K562 (cell line): ENCODE measurements around the gene CAPN13.

Source experiments
- BRCA1 ChIP-seq, 2 experiments: fragments of 450-650 bp in 1 of 2; sonication (generic) in 1 of 2; formaldehyde crosslinking in 1 of 2; IDR thresholded peaks; 2 replicates each; pipeline versions ENCODE4 v1.5.0 to v1.6.1; 2017 to 2020; ENCODE audit warnings: mild to moderate bottlenecking in 1 of 2, missing genetic modification reagents in 1 of 2
- CHD1 ChIP-seq: fragments of 200-600 bp; sonication (generic); IDR thresholded peaks from one replicate; pipeline ENCODE4 v1.6.1; 2012; ENCODE audit warnings: mild to moderate bottlenecking, moderate library complexity, low read length, inconsistent platforms
- CTCF ChIP-seq, 3 experiments: IDR thresholded peaks in 2 of 3; conservative IDR thresholded peaks in 1 of 3; 2 replicates each; pipeline ENCODE4 v1.5.1; 2011 to 2012; ENCODE audit warnings: low read length in 3 of 3, mild to moderate bottlenecking in 3 of 3, control low read depth in 2 of 3, improper control_type of control experiment in 1 of 3, inconsistent platforms in 1 of 3, low read depth in 1 of 3, mixed read lengths in 1 of 3, moderate library complexity in 1 of 3; ENCODE audit not compliant: insufficient read depth in 2 of 3
- E2F6 ChIP-seq, 2 experiments: IDR thresholded peaks; 2 replicates each; pipeline ENCODE4 v1.6.1; 2011; ENCODE audit warnings: borderline replicate concordance in 1 of 2, control low read depth in 1 of 2, low read depth in 1 of 2, low read length in 1 of 2, mild to moderate bottlenecking in 1 of 2, mixed read lengths in 1 of 2, moderate library complexity in 1 of 2; ENCODE audit not compliant: insufficient read depth in 1 of 2, insufficient read length in 1 of 2, poor library complexity in 1 of 2, severe bottlenecking in 1 of 2; ENCODE audit errors: extremely low read depth in 1 of 2
- ELK1 ChIP-seq: sonication (generic); formaldehyde crosslinking; IDR thresholded peaks from 2 replicates; pipeline ENCODE4 v1.8.1; 2022; ENCODE audit warnings: missing genetic modification reagents
- ETV1 ChIP-seq: fragments of 450-650 bp; conservative IDR thresholded peaks from 2 replicates; pipeline ENCODE4 v1.6.1; 2016; ENCODE audit warnings: missing genetic modification characterization, control low read depth, low read depth, missing compliant biosample characterization
- EZH2 ChIP-seq: IDR thresholded peaks from 2 replicates; pipeline ENCODE4 v1.6.1; 2012; ENCODE audit warnings: low read depth, mild to moderate bottlenecking, inconsistent platforms, low read length, borderline replicate concordance
- KAT8 ChIP-seq: fragments of 450-650 bp; IDR thresholded peaks from 2 replicates; pipeline ENCODE4 v1.6.1; 2016; ENCODE audit warnings: low read depth, mild to moderate bottlenecking
- POLR2AphosphoS5 ChIP-seq: IDR thresholded peaks from 2 replicates; pipeline ENCODE4 v1.6.1; 2011; ENCODE audit warnings: mild to moderate bottlenecking, low read depth, low read length, moderate library complexity; ENCODE audit not compliant: control insufficient read depth, insufficient read depth
- REST ChIP-seq, 2 experiments: fragments of 450-650 bp; formaldehyde crosslinking in 1 of 2; IDR thresholded peaks; 2 replicates each; pipeline versions ENCODE4 v1.4.0 to v1.6.1; 2014 to 2020; ENCODE audit warnings: mild to moderate bottlenecking in 2 of 2, borderline replicate concordance in 1 of 2, low read depth in 1 of 2
- SREBF2 ChIP-seq: sonication (generic); formaldehyde crosslinking; IDR thresholded peaks from 2 replicates; pipeline ENCODE4 v1.4.0; 2020; ENCODE audit warnings: mild to moderate bottlenecking, missing genetic modification reagents
- USF2 ChIP-seq: sonication (generic); formaldehyde crosslinking; IDR thresholded peaks from 2 replicates; pipeline ENCODE4 v1.5.0; 2020; ENCODE audit warnings: missing genetic modification reagents
- ZHX1 ChIP-seq: fragments of 150-350 bp; conservative IDR thresholded peaks from 2 replicates; pipeline ENCODE4 v1.6.1; 2014; ENCODE audit warnings: low read length

GRCh38 chr2:30761226-30761625 lies 46.0 kb downstream of the CAPN13 start:
- TF ChIP-seq BRCA1 (IDR thresholded peaks at IDR 0.05) = no peak
- TF ChIP-seq BRCA1 (CRISPR knock-in tag; IDR thresholded peaks at IDR 0.05) = no peak
- TF ChIP-seq CTCF (IDR thresholded peaks at IDR 0.05 in 2 of 3, conservative IDR thresholded peaks at IDR 0.05 in 1 of 3; ENCODE audit: insufficient read depth in 2 of 3, low read depth in 1 of 3, low read length in 3 of 3) = no peak
- TF ChIP-seq ELK1 = no peak
- TF ChIP-seq ETV1 = no peak
- no peak for TF ChIP-seq EZH2
- no peak for TF ChIP-seq SREBF2 (CRISPR knock-in tag)
- no peak for TF ChIP-seq USF2 (CRISPR knock-in tag)
- no peak for TF ChIP-seq ZHX1
- no peak for TF ChIP-seq KAT8
- TF ChIP-seq E2F6 (IDR thresholded peaks at IDR 0.05; ENCODE audit: borderline replicate concordance in 1 of 2, extremely low read depth in 1 of 2, insufficient read depth in 1 of 2, insufficient read length in 1 of 2, low read depth in 1 of 2, low read length in 1 of 2, poor library complexity in 1 of 2, severe bottlenecking in 1 of 2) = no peak
- no peak for TF ChIP-seq CHD1
- TF ChIP-seq POLR2AphosphoS5 = no peak
- no peak for TF ChIP-seq REST (IDR thresholded peaks at IDR 0.05; ENCODE audit: borderline replicate concordance)
- no peak for TF ChIP-seq REST (CRISPR knock-in tag; IDR thresholded peaks at IDR 0.05; ENCODE audit: low read depth)
